HG03066 (cell line): ENCODE results near the gene POLE3.
"Not testable (repeated sequence)": the region's sequence is repeated elsewhere in the genome, so short reads cannot be mapped to it uniquely, and the experiment has no call there.

Experiments used
- ATAC-seq: cut with Tn5 transposase; IDR thresholded peaks from one replicate; pipeline ENCODE4 v1.9.1; 2021; ENCODE audit warnings: low read depth; ENCODE audit not compliant: unreplicated experiment

POLE3 gene

DNA sequence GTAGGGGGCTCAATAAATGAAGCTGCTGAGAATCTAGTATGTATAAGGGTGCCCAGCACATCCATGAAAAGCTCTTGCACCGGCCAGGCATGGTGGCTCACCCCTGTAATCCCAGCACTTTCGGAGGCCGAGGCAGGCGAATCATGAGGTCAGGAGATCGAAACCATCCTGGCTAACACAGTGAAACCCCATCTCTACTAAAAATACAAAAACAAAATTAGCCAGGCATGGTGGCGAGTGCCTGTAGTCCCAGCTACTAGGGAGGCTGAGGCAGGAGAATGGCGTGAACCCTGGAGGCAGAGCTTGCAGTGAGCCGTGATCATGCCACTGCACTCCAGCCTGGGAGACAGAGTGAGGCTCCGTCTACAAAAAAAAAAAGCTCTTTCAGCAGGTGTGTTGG is 4.1 kb downstream of the POLE3 start:
- not testable (repeated sequence) for ATAC-seq

DNA sequence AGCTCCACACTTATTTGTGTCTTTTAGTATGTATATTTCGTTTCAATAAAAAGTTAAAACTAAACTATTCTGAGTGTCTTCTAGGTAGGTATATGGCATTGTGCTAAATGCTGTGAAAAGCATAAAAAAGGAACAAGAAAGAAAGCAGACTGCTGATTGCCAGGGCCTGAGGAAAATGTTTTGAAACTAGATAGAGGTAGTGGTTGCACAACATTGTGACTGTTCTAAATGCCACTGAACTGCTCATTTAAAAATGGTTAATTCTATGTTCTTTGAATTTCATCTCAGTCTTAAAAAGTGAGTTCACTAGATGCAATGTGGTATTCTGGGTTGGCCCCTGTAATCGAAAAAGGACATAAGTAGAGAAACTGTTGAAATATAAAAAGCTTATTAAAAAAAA is 6.8 kb downstream of the POLE3 start:
- no peak for ATAC-seq

DNA sequence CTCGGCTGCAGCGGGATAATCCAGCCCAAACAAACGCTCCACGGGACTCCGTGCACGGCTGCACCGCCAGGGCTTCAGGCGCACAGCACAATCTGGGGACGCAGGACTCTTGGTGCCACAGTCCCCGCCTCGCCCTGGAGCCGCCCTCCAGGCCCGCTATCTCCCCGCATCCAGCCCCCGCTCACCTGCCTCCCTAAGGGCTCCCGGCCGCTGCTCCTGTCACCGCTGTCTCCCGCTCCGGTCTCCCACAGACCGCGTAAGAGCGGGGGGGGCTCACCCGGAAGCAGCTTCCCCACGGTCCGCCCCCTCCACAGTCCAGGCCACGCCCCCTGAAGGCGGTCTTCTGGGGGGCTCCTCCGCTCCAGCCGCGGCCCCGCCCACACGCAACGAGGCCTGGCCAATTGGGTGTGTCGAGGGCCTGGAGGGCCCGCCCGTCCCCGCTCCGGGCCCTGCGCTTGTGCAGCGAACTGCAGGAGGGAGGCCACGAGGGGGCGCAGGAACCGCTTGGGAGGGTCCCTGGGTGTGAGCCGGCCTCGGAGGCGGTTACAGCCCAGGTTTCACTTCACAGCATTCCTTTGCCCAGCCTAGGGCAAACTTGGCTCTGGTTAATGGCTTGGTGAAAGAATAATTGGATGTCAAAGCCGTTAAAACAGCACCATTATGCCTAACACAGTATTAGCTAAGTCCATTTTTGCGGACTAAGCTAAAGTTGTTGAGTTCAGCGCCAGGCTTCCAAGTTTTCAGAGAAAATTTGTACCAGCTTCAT is 9.3 kb downstream of the POLE3 start, which contains the start of gene ALAD:
Gene ALAD (minus strand): TSS at position 258 of the 766 bp plus-strand sequence. CDS start 7,725 bp downstream, outside the sequence.
- ATAC-seq, result peak; percentile 94

DNA sequence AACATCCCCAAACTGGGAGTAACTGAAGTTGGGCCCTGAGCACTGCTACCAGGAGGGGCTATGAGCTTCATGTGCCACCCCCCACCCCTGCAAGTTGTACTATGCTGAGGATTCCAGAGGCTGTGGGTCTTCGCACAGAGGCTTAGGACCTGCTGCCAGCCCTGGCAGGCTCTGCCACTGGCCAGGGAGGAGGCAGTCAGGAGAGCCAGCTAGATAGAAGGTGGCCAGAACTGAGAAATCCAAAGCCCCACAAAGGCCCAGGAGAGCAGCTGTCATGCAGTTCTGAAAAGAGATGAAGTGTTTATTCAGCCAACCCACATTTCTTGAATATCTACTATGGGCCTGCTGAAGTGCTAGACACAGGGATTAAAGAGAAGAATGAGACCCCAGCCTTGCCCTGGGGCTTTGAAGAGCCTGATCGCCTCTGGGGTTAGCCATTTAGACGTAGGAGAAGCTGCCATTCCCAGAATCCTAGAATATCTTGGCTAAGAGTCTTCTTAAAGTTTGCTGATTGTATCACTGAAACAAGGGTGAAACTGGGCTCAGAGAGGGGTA is 10.8 kb downstream of the POLE3 start:
- ATAC-seq, result no peak

DNA sequence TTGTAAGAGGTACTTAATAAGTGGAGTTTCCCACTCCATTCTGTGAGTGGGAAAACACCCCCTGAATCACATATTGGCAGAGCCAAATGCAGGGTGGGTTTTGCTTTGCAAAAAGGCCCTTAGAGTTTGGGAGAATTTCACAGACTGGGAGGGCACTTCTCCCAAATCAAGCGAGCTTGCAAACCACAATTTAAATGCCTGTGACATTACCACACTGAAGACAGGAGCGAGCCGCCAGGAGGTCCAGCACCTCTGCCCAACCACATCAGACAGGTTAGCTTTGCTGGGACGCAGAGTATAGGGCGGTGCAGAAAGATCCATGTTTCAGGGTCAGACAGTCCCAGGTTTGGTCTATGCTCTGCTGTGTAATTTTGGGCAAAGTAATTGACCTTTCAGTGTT is 11.7 kb downstream of the POLE3 start:
- no peak for ATAC-seq

DNA sequence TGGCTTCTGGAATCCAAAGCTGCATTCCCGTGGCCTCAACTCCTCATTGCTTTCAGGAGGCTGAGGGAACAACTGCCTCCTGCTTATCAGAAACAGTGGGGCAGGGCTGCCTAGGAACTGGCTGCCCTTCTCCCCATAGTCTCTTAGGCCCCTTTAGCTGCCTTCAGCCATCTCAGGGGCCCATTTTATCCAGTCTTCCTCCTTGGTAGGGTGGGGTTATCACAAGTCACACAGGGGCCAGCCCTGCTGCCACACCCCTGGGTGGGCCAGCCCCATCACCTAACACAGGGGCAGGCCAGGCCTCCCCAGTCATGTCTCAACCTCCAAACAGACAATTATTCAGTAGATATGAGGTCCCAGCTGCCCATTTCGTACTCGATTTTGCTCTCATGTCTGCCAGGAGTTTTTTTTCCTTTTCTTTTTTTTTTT is 13.3 kb downstream of the POLE3 start:
- ATAC-seq, result no peak

DNA sequence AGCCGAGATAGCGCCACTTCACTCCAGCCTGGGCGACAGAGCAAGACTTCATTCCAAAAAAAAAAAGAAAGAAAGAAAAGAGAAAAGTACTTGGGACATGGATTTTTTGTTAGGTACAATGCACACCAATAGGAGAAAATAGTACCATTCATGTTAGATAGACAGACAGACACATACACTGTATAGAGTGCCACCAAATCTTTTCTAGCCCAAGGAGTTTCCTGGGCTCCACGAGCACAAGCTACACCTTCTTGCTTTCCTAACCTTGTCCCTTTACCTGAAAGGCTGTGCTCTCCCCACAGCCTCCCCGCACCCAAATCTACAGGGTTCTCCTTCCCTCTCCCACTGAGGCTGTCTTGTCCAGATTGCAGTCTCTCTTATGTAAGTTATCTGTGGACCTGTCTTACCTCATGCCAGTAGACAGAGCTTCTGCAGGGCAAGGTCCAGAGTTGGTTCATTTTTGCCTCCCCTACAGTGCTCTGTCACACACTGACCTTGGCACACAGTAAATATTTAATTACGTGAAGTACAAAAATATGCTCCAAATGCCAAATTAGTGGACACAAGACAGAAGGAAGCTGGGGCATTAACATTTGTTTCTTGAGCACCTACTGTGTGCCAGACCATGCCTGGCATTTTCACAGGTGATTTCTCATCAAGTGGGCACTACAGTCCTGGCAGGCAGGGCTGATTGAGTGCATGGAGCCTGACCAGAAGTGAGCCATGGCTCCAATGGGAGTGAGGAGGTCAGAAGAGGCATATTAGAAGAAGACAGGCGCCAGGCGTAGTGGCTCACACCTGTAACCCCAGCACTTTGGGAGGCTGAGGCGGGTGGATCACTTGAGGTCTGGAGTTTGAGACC is 15.2 kb downstream of the POLE3 start:
- no peak for ATAC-seq

DNA sequence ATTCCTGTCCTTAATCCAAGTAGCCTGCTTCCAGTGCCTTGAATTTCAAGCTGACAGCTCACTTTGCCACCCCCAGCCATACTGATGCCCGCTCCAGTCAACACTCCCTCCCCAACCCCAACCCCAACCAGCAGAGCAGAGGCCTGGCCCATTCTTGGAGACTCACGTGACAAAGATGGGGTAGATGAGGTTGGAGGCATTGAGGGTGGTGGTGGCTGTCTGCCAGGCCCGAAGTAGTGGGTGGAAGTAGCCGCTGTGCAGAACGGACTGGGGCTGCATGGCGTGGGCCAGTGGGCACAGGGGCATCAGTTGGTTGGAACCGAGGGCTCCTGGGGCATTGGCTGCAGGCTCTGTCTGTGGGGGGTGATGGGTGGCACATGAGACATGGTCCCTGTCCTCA is 17.2 kb downstream of the POLE3 start:
- ATAC-seq, result no peak

DNA sequence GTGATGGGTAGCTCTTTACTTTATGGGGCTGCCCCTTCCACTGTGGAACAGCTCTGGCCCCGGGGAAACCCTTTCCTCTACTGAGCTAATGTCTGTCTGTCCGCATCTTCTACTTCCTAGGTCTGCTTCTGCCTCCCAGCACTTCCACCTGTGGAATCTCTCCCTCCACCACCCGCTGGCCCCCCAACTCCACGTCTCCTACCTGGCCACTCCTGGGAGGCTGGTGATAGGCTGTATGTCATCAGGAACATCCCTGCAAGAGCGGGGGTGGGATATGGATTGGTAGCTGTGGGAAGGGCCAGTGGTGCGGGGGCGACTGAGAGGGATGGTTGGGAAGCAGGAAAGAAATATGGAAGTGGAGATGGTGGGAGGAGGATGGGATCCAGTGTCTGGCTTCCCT is 18.6 kb downstream of the POLE3 start:
- ATAC-seq, result no peak

DNA sequence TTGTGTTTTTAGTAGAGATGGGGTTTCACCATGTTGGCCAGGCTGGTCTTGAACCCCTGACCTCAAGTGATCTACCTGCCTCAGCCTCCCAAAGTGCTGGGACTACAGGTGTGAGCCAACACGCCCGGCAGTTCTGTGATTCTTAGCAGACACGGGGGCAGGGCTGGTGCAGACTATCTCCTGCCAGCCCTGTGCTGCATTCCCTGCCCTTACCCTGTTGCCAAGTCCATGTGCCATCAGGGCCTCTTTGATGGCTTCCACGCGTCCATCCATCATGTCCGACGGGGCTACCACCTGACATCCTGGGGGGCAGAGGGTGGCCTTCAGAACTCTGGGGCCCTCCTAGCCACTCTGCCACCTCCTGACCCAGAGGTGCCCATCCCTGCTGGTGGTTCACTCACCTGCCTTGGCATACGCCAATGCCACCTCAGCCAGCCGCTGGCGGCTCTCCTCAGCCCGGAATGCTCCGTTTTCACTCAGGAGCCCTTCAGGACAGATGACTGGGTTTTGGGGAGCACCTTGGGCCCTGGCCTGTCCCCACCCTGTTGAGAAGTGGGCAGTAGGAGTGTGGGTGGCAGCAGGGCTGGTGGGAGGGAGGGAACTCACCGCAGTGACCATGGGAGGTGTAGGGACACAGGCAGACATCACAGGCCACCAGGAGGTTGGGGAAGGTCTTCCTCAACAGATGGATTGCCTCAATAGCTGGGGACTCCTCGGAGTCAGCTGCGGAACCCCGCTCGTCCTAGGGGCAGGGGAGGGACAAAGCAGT is 20.1 kb downstream of the POLE3 start:
- no peak for ATAC-seq

DNA sequence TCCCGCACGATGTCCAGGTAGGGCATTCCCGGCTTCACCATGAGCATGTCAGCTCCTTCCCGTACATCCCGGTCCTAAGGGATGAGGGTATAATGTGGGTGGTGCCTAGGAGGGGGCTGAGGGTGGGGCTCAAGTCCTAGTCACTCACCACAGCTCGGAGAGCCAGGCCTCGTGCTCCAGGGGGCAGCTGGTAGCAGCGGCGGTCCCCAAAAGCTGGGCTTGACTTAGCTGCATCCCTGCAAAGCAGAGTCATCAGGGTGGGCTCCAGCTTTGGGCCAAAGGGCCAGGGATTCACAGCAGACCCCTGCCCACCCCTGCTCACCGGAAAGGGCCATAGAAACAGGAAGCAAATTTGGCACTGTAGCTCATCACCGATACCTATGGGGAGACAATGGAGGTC is 21.0 kb downstream of the POLE3 start:
- no peak for ATAC-seq

DNA sequence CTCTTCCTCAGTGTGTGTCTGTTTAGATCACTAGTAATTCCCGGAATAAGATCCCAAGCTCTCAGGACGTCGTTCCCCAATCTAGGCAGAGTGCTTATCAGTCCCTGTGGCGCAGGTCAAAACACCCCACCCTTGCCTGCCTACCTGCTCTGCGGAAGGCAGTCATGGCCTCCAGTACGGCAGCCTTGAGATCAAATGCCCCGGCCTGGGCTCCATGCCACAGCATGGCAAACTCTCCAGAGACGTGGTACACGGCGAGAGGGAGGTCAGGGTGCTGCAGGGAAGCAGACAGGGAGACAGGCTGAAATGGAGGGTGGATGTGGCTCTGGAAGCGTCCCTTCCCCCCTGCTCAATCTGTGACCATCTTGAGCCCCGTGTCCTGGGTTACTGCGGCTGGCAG is 21.6 kb downstream of the POLE3 start:
- no peak for ATAC-seq

DNA sequence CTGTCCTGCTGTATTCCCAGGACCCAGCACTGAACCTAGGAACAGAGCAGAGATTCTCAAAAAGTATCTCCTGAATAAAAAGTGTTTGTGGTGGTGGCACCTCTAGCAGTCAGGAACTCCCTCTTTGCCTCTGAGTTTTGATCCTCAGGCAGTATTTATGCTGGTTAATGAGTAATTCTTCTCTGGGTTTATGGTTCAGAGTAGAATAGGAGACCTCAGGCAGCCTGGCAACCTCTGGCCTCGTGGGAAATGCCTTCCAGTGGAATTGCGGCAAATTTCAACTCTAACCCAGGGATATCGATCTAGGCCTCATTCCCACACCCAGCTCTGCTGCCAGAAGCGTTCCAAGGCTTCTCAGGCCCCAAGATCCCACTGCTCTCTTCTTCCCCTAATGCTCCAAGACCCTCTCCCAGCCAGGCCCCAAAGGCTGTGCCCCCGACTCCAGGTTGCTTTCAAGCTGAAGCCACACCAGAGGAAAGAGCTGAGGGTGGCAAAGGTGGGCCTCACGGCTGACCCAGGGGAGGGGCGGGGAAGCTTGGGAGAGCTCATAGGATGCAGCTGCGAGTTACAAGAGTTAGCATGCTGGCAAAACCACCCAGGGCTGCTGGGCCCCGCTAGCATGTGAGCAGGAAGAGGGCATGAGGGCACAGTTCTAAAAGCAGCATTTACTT is 22.8 kb downstream of the POLE3 start:
- no peak for ATAC-seq

DNA sequence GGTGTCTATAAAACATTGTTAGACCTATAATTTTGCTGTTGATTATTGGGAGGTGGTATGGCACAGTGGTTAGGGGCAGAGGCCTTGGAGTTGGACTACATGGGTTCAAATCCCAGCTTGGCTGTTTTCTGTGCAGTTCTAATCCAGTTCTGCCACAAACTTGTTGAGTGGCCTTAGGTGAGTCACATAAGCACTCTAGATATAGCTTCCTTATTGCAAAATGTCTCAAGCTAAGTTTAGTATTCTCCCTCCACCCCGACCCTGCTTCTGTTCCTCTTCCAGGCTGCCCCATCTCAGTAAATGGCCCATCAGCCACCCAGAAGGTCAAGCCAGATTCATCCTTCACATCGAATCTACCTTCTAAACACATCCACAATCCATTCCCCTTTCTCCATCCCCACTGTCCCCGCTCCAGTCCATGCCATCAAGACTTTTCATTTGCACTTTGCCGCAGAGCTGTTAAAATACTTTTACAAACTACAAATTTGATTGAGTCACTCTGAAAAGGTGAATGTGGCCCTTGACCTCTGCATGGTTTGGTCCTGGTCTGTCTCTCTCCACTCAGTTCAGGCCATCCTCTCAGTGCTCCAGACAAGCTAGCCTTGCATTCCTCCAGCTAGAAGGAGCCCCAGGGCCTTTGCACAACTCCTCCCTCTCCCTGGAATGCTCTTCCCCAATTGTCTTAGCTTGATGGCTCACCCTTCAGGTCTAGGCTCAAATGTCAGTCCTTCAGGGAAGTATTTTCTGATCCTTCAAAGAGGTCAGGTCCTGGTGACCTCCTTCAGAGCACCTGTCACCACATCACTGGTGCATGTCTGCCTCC is 23.7 kb downstream of the POLE3 start:
- no peak for ATAC-seq

DNA sequence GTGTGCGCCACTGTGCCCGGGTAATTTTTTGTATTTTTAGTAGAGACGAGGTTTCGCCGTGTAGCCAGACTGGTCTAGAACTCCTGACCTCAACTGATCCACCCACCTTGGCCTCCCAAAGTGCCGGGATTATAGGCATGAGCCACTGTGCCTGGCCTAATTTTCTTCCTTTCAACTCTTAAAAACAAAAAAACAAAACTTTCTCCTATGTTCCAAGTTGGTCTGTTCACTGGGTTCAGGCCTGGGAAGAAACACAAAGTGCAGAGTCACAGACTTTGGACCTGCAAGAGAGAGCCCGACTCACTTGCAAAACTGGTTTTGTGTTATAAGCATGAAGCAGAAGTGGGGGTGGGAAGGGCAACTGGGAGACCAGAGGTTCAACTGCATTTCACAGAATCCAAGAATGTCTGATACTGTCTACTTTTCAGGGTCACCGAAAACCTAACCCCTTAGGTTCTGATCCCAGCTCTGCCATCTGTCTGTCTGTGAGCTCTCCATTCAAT is 28.5 kb downstream of the POLE3 start:
- ATAC-seq, result no peak

DNA sequence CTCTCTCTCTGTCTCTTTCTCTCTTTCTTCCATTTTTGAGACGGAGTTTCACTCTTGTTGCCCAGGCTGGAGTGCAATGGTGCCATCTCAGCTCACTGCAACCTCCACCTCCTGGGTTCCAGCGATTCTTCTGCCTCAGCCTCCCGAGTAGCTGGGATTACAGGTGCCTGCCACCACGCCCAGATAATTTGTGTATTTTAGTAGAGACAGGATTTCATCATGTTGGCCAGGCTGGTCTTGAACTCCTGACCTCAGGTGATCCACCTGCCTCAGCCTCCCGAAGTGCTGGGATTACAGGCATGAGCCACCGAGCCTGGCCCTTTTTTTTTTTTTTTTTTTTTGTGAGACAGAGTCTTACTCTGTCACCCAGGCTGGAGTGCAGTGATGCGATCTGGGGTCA is 29.0 kb downstream of the POLE3 start:
- not testable (repeated sequence) for ATAC-seq

DNA sequence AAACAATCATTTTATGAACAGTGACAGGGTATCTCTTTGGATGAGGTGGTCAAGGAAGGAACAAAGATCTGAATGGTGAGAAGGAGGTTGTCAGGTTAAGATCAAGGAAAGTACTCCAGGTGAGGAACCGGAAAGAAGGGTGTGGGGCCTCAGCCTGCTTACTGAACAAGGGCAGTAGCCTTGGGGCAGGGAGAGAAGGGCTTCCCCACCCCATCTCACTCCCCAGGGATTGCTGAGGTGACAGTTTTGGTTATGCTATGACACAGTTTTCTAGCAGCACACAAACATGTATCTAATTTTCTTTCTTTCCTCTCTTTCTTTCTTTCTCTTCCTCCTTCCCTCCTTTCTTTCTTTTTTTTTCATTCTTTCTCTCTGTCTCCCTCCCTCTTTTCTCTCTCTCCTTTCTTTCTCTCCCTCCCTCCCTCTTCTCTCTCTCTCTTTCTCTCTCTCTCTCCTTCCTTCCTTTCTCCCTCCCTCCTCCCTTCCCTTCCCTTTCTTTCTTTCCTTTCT is 29.6 kb downstream of the POLE3 start:
- no peak for ATAC-seq

DNA sequence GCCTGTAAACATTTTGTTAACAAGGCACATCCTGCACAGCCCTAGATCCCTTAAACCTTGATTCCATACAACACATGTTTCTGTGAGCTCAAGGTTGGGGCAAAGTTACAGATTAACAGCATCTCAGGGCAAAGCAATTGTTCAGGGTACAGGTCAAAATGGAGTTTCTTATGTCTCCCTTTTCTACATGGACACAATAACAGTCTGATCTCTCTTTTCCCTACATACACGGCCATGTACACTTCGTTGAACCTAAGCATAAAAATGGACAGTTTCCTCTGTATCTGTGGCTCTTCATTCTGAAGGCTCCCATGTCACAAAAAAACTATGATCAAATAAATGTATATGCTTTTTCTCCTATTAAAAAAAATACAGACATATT is 30.7 kb downstream of the POLE3 start:
- not testable (repeated sequence) for ATAC-seq
